HL-60 (cell line): ENCODE results near the gene CHCHD6.

ENCODE experiments used
- DNase-seq, 2 experiments: peaks; one replicate each; pipeline ENCODE4 v3.0.0-alpha.2; 2010 to 2020; ENCODE audit warnings: low read depth in 1 of 2, low spot score in 1 of 2
- H3K27ac ChIP-seq: fragments of 250-450 bp; sonication (Bioruptor Pico); replicated peaks from 2 replicates; pipeline ENCODE4 v1.5.1; 2020; ENCODE audit warnings: mild to moderate bottlenecking, moderate library complexity
- H3K27me3 ChIP-seq: fragments of 250-450 bp; sonication (Bioruptor Pico); 2 replicates; pipeline ENCODE4 v1.5.1; 2021; ENCODE audit warnings: mild to moderate bottlenecking, moderate library complexity; ENCODE audit not compliant: insufficient read depth, poor library complexity, severe bottlenecking
- H3K4me3 ChIP-seq: replicated peaks from 2 replicates; pipeline ENCODE4 v1.5.1; 2011; ENCODE audit warnings: mild to moderate bottlenecking, control low read depth, low read length; ENCODE audit not compliant: insufficient read depth
- CTCF ChIP-seq: IDR thresholded peaks from one replicate; pipeline ENCODE4 v1.5.1; 2011; ENCODE audit warnings: low read length, control low read depth, inconsistent platforms; ENCODE audit not compliant: insufficient read depth
- GABPA ChIP-seq: IDR thresholded peaks from 2 replicates; pipeline ENCODE4 v1.6.1; 2012; ENCODE audit warnings: low read depth
- POLR2AphosphoS5 ChIP-seq: IDR thresholded peaks from 2 replicates; pipeline ENCODE4 v1.6.1; 2012; ENCODE audit warnings: low read depth
- REST ChIP-seq: IDR thresholded peaks from 2 replicates; pipeline ENCODE4 v1.6.1; 2012; ENCODE audit warnings: low read depth; ENCODE audit not compliant: insufficient replicate concordance
- SPI1 ChIP-seq: IDR thresholded peaks from 2 replicates; pipeline ENCODE4 v1.6.1; 2012; ENCODE audit warnings: low read depth, mild to moderate bottlenecking, borderline replicate concordance

The CHCHD6 gene

GRCh38 chr3:126995254-126995780, 291.3 kb downstream of the CHCHD6 start:
- no peak overlapping the region for H3K4me3 ChIP-seq
- TF ChIP-seq POLR2AphosphoS5 (no peak), GABPA (no peak), CTCF (no peak), REST (no peak), SPI1 (no peak)
- DNase-seq: no peak
- H3K27ac ChIP-seq: no peak overlapping the region
- no peaks in the 10 kb centered on the region for H3K27me3 ChIP-seq

GRCh38 chr3:126995926-126996512, 292.0 kb downstream of the CHCHD6 start:
- TF ChIP-seq GABPA: no peak
- TF ChIP-seq CTCF: no peak
- no peak for TF ChIP-seq SPI1
- no peak for TF ChIP-seq REST
- no peak for TF ChIP-seq POLR2AphosphoS5
- Histone ChIP-seq H3K27me3 (no peaks in the 10 kb centered on the region), H3K4me3 (no peak overlapping the region), H3K27ac (no peak overlapping the region)
- no peak for DNase-seq

- TF ChIP-seq CTCF (no peak), REST (no peak), GABPA (no peak), SPI1 (no peak), POLR2AphosphoS5 (no peak)
- H3K27ac ChIP-seq: no peak overlapping the region
- DNase-seq: no peak
- no peaks in the 10 kb centered on the region for H3K27me3 ChIP-seq
- no peak overlapping the region for H3K4me3 ChIP-seq
These were observed 292.9 kb downstream of the CHCHD6 start for GRCh38 chr3:126996905-126997304.
